CD4-positive, alpha-beta T cell treated with Interleukin-21 for 1 hour (primary cell): ENCODE results near the gene ELAPOR1.

Experiments
- DNase-seq: peaks from one replicate; pipeline ENCODE4 v3.0.0-alpha.2; 2020

Gene ELAPOR1

GRCh38 chr1:109095631-109096030, 18.3 kb upstream of the ELAPOR1 start:
- no peak for DNase-seq

GRCh38 chr1:109096120-109096519, 17.8 kb upstream of the ELAPOR1 start:
- DNase-seq, result no peak

- peak; percentile 98 for DNase-seq
Measured at GRCh38 chr1:109099938-109100773, 13.8 kb upstream of the ELAPOR1 start.

- DNase-seq, result no peak
Measured at GRCh38 chr1:109104364-109105151, 9.4 kb upstream of the ELAPOR1 start.

- DNase-seq, result no peak
Measured at GRCh38 chr1:109105881-109106280, 8.0 kb upstream of the ELAPOR1 start.

- DNase-seq, result no peak
Measured at GRCh38 chr1:109107785-109108184, 6.1 kb upstream of the ELAPOR1 start.

GRCh38 chr1:109109906-109110305, 4.0 kb upstream of the ELAPOR1 start:
- DNase-seq, result no peak

GRCh38 chr1:109111386-109112055, 2.4 kb upstream of the ELAPOR1 start:
- no peak for DNase-seq

GRCh38 chr1:109112056-109112651, 1.8 kb upstream of the ELAPOR1 start:
- DNase-seq, result peak; percentile 44

- peak; percentile 92 for DNase-seq
Measured at GRCh38 chr1:109112652-109113285, 1.1 kb upstream of the ELAPOR1 start.

GRCh38 chr1:109114342-109114674, 393 bp downstream of the ELAPOR1 start:
- DNase-seq, result no peak

- DNase-seq, result no peak
Measured at GRCh38 chr1:109115685-109116084, 1.8 kb downstream of the ELAPOR1 start.

GRCh38 chr1:109116286-109116685, 2.4 kb downstream of the ELAPOR1 start:
- no peak for DNase-seq

GRCh38 chr1:109118089-109118488, 4.2 kb downstream of the ELAPOR1 start:
- DNase-seq, result no peak

- no peak for DNase-seq
Measured at GRCh38 chr1:109120356-109120755, 6.4 kb downstream of the ELAPOR1 start.

GRCh38 chr1:109131059-109131458, 17.1 kb downstream of the ELAPOR1 start:
- DNase-seq, result no peak

- no peak for DNase-seq
Measured at GRCh38 chr1:109131800-109132199, 17.9 kb downstream of the ELAPOR1 start.

GRCh38 chr1:109133002-109133706, 19.2 kb downstream of the ELAPOR1 start:
- DNase-seq, result no peak

GRCh38 chr1:109133815-109134214, 19.9 kb downstream of the ELAPOR1 start:
- no peak for DNase-seq

- DNase-seq, result no peak
Measured at GRCh38 chr1:109134423-109134822, 20.5 kb downstream of the ELAPOR1 start.

GRCh38 chr1:109135940-109136339, 22.0 kb downstream of the ELAPOR1 start:
- DNase-seq, result no peak

GRCh38 chr1:109136766-109137165, 22.9 kb downstream of the ELAPOR1 start:
- DNase-seq, result no peak
